ENCODE results near the gene FAM107B. TPM values are rescaled to one million over a fixed set of nuclear protein-coding genes. Genes with fewer than 3 reads are reported as not detected.

The FAM107B gene
- total and polyA plus RNA-seq, 2 experiments from 2014 or later, result 85.5 to 85.9 TPM

GRCh38 chr10:14698829-14699170 lies 75.9 kb downstream of the FAM107B start:
- Histone ChIP-seq H3K9me2 (replicated peaks; ENCODE audit: insufficient read depth) (no peaks in the 10 kb centered on the region), H3K79me2 (no peaks in the 10 kb centered on the region), H2AFZ (no peak overlapping the region), H3K4me3 (no peak overlapping the region), H3K9me3 (ENCODE audit: low read depth) (no peaks in the 10 kb centered on the region), H3K4me1 (ENCODE audit: insufficient read depth) (no peaks in the 10 kb centered on the region), H3K27me3 (no peaks in the 10 kb centered on the region), H4K20me1 (ENCODE audit: insufficient read depth, poor library complexity, severe bottlenecking) (no peaks in the 10 kb centered on the region), H3K27ac (no peak overlapping the region), H3K4me2 (no peak overlapping the region), H3K36me3 (replicated peaks; ENCODE audit: insufficient read depth, low read depth) (no peaks in the 10 kb centered on the region)
- no peak for TF ChIP-seq CTCF (IDR thresholded peaks at IDR 0.05; ENCODE audit: poor library complexity)
- no peak for TF ChIP-seq EZH2 (IDR thresholded peaks at IDR 0.05; ENCODE audit: borderline replicate concordance)
- no peak for TF ChIP-seq EZH2phosphoT487 (IDR thresholded peaks at IDR 0.05; ENCODE audit: low read depth, severe bottlenecking, unreplicated experiment)
- DNase-seq (ENCODE audit: low spot score), result no peak
- 83% methylated on average over 3 of the region's 3 CpGs for whole genome bisulfite sequencing (ENCODE audit: low lambda C conversion rate, missing lambda C conversion rate)

GRCh38 chr10:14698111-14698828 lies 76.4 kb downstream of the FAM107B start:
- DNase-seq (ENCODE audit: low spot score), result peak; percentile 39
- Histone ChIP-seq H3K4me3 (no peak overlapping the region), H3K27me3 (no peaks in the 10 kb centered on the region), H2AFZ (no peak overlapping the region), H3K4me2 (no peak overlapping the region), H3K79me2 (no peaks in the 10 kb centered on the region), H3K9me3 (ENCODE audit: low read depth) (no peaks in the 10 kb centered on the region), H3K27ac (no peak overlapping the region), H4K20me1 (ENCODE audit: insufficient read depth, poor library complexity, severe bottlenecking) (no peaks in the 10 kb centered on the region), H3K4me1 (ENCODE audit: insufficient read depth) (no peaks in the 10 kb centered on the region), H3K36me3 (replicated peaks; ENCODE audit: insufficient read depth, low read depth) (no peaks in the 10 kb centered on the region), H3K9me2 (replicated peaks; ENCODE audit: insufficient read depth) (no peaks in the 10 kb centered on the region)
- no peak for TF ChIP-seq EZH2phosphoT487 (IDR thresholded peaks at IDR 0.05; ENCODE audit: low read depth, severe bottlenecking, unreplicated experiment)
- no peak for TF ChIP-seq CTCF (IDR thresholded peaks at IDR 0.05; ENCODE audit: poor library complexity)
- TF ChIP-seq EZH2 (IDR thresholded peaks at IDR 0.05; ENCODE audit: borderline replicate concordance), result no peak
- WGBS (ENCODE audit: low lambda C conversion rate, missing lambda C conversion rate), result 53% methylated on average over 6 of the region's 6 CpGs

- DNase-seq (ENCODE audit: low spot score), result no peak
- no peak overlapping the region for H3K4me2 ChIP-seq
- no peaks in the 10 kb centered on the region for H4K20me1 ChIP-seq (ENCODE audit: insufficient read depth, poor library complexity, severe bottlenecking)
- H3K4me1 ChIP-seq (ENCODE audit: insufficient read depth), result no peaks in the 10 kb centered on the region
- H3K27ac ChIP-seq, result no peak overlapping the region
- H3K79me2 ChIP-seq, result no peaks in the 10 kb centered on the region
- H3K9me3 ChIP-seq (ENCODE audit: low read depth), result no peaks in the 10 kb centered on the region
- 91% methylated on average over 5 of the region's 5 CpGs for WGBS (ENCODE audit: low lambda C conversion rate, missing lambda C conversion rate)
- H3K4me3 ChIP-seq, result no peak overlapping the region
- H3K9me2 ChIP-seq (replicated peaks; ENCODE audit: insufficient read depth), result no peaks in the 10 kb centered on the region
- no peaks in the 10 kb centered on the region for H3K27me3 ChIP-seq
- H3K36me3 ChIP-seq (replicated peaks; ENCODE audit: insufficient read depth, low read depth), result no peaks in the 10 kb centered on the region
- TF ChIP-seq EZH2 (IDR thresholded peaks at IDR 0.05; ENCODE audit: borderline replicate concordance) (no peak), EZH2phosphoT487 (IDR thresholded peaks at IDR 0.05; ENCODE audit: low read depth, severe bottlenecking, unreplicated experiment) (no peak), CTCF (IDR thresholded peaks at IDR 0.05; ENCODE audit: poor library complexity) (no peak)
- H2AFZ ChIP-seq, result no peak overlapping the region
Measured at GRCh38 chr10:14697281-14697680, 77.4 kb downstream of the FAM107B start.

Measured in hepatocyte (in vitro differentiated cells).